Measurements from ENCODE around the gene TRIM65.
"Not testable (repeated sequence)": the region's sequence is repeated elsewhere in the genome, so short reads cannot be mapped to it uniquely, and the experiment has no call there.

Gene TRIM65

GRCh38 chr17:75870228-75870627 lies 26.5 kb downstream of the TRIM65 start:
- H3K4me1 Mint-ChIP-seq (ENCODE audit: low read depth), result peaks cover 21% of the 10 kb centered on the region
- peaks cover 19% of the 10 kb centered on the region for H3K36me3 Mint-ChIP-seq (ENCODE audit: low read depth)
- H3K9me3 Mint-ChIP-seq; H3K27ac Mint-ChIP-seq; intact Hi-C loops (cut with micrococcal nuclease); H3K4me3 Mint-ChIP-seq: not testable (repeated sequence)
- peaks cover 13% of the 10 kb centered on the region for H3K27me3 Mint-ChIP-seq

- intact Hi-C loops (cut with micrococcal nuclease), result no loop called here
- Mint-ChIP-seq H3K27ac (no peak overlapping the region), H3K9me3 (no peaks in the 10 kb centered on the region), H3K4me1 (ENCODE audit: low read depth) (peaks cover 21% of the 10 kb centered on the region), H3K4me3 (no peak overlapping the region), H3K36me3 (ENCODE audit: low read depth) (peaks cover 12% of the 10 kb centered on the region), H3K27me3 (peaks cover 6% of the 10 kb centered on the region)
Measured at GRCh38 chr17:75869282-75870141, 27.2 kb downstream of the TRIM65 start.

- H3K27me3 Mint-ChIP-seq; H3K9me3 Mint-ChIP-seq; intact Hi-C loops (cut with micrococcal nuclease); H3K36me3 Mint-ChIP-seq (ENCODE audit: low read depth); H3K27ac Mint-ChIP-seq; H3K4me3 Mint-ChIP-seq: not testable (repeated sequence)
- peaks cover 22% of the 10 kb centered on the region for H3K4me1 Mint-ChIP-seq (ENCODE audit: low read depth)
Measured at GRCh38 chr17:75868730-75869281, 27.9 kb downstream of the TRIM65 start.

- intact Hi-C loops (cut with micrococcal nuclease); H3K4me3 Mint-ChIP-seq; H3K27me3 Mint-ChIP-seq; H3K36me3 Mint-ChIP-seq (ENCODE audit: low read depth); H3K9me3 Mint-ChIP-seq: not testable (repeated sequence)
- Mint-ChIP-seq H3K27ac (peak overlapping the region; percentile 39), H3K4me1 (ENCODE audit: low read depth) (peaks cover 23% of the 10 kb centered on the region)
Measured at GRCh38 chr17:75865404-75866188, 31.2 kb downstream of the TRIM65 start.

- peaks cover 23% of the 10 kb centered on the region for H3K4me1 Mint-ChIP-seq (ENCODE audit: low read depth)
- H3K36me3 Mint-ChIP-seq (ENCODE audit: low read depth); H3K4me3 Mint-ChIP-seq; H3K9me3 Mint-ChIP-seq; H3K27me3 Mint-ChIP-seq; intact Hi-C loops (cut with micrococcal nuclease): not testable (repeated sequence)
- peak overlapping the region; percentile 79 for H3K27ac Mint-ChIP-seq
Measured at GRCh38 chr17:75864887-75865286, 31.9 kb downstream of the TRIM65 start.

- no peak overlapping the region for H3K4me3 Mint-ChIP-seq
- intact Hi-C loops (cut with micrococcal nuclease), result no loop called here
Measured at GRCh38 chr17:75864448-75864871, 32.3 kb downstream of the TRIM65 start.

GRCh38 chr17:75861927-75862317 lies 34.8 kb downstream of the TRIM65 start:
- intact Hi-C loops (cut with micrococcal nuclease), result no loop called here
- Mint-ChIP-seq H3K36me3 (ENCODE audit: low read depth) (no peaks in the 10 kb centered on the region), H3K4me1 (ENCODE audit: low read depth) (peaks cover 41% of the 10 kb centered on the region), H3K9me3 (no peaks in the 10 kb centered on the region), H3K27ac (peak overlapping the region; percentile 32), H3K27me3 (no peaks in the 10 kb centered on the region), H3K4me3 (no peak overlapping the region)

More at GRCh38 chr17:75864448-75864871, 32.3 kb downstream of the TRIM65 start:
- Mint-ChIP-seq H3K27ac (peak overlapping the region; percentile 79), H3K27me3 (peaks cover under 1% of the 10 kb centered on the region), H3K9me3 (no peaks in the 10 kb centered on the region), H3K36me3 (ENCODE audit: low read depth) (no peaks in the 10 kb centered on the region), H3K4me1 (ENCODE audit: low read depth) (peaks cover 24% of the 10 kb centered on the region)

- peak overlapping the region; percentile 82 for H3K27ac Mint-ChIP-seq
- H3K36me3 Mint-ChIP-seq (ENCODE audit: low read depth); H3K9me3 Mint-ChIP-seq; H3K27me3 Mint-ChIP-seq; H3K4me3 Mint-ChIP-seq; intact Hi-C loops (cut with micrococcal nuclease): not testable (repeated sequence)
- H3K4me1 Mint-ChIP-seq (ENCODE audit: low read depth), result peaks cover 36% of the 10 kb centered on the region
Measured at GRCh38 chr17:75859358-75859757, 37.4 kb downstream of the TRIM65 start.

- intact Hi-C loops (cut with micrococcal nuclease), result no loop called here
- Mint-ChIP-seq H3K9me3 (no peaks in the 10 kb centered on the region), H3K4me1 (ENCODE audit: low read depth) (peaks cover 44% of the 10 kb centered on the region), H3K36me3 (ENCODE audit: low read depth) (peaks cover 32% of the 10 kb centered on the region), H3K27ac (no peak overlapping the region), H3K4me3 (no peak overlapping the region), H3K27me3 (no peaks in the 10 kb centered on the region)
Measured at GRCh38 chr17:75856062-75856756, 40.5 kb downstream of the TRIM65 start.

- H3K27ac Mint-ChIP-seq, result no peak within 1 kb of the TSS
- H3K9me3 Mint-ChIP-seq, result no peaks in the 10 kb centered on the region
- no peaks in the 10 kb centered on the region for H3K27me3 Mint-ChIP-seq
- peaks cover 40% of the 10 kb centered on the region for H3K4me1 Mint-ChIP-seq (ENCODE audit: low read depth)
- peaks cover 39% of the 10 kb centered on the region for H3K36me3 Mint-ChIP-seq (ENCODE audit: low read depth)
- H3K4me3 Mint-ChIP-seq, result no peak within 1 kb of the TSS
- intact Hi-C loops (cut with micrococcal nuclease), result loop anchor here (1.0 to 2.0 kb wide), 4 partner anchors 11 to 71 kb away; partner anchors contain the start of genes MRPL38, TRIM65, UNC13D and UNK
Measured at GRCh38 chr17:75855310-75856061, 41.3 kb downstream of the TRIM65 start, which contains the start of gene WBP2. TSS of gene WBP2 (minus strand) at chr17:75855335. CDS start at chr17:75855297, 38 bp downstream.

- intact Hi-C loops (cut with micrococcal nuclease), result loop anchor here (1.0 to 2.0 kb wide), 4 partner anchors 11 to 71 kb away; partner anchors contain the start of genes MRPL38, TRIM65, UNC13D and UNK
- H3K36me3 Mint-ChIP-seq (ENCODE audit: low read depth), result peaks cover 45% of the 10 kb centered on the region
- peaks cover 42% of the 10 kb centered on the region for H3K4me1 Mint-ChIP-seq (ENCODE audit: low read depth)
Measured at GRCh38 chr17:75854881-75855309, 41.9 kb downstream of the TRIM65 start.

GRCh38 chr17:75854101-75854748 lies 42.5 kb downstream of the TRIM65 start:
- Mint-ChIP-seq H3K27me3 (no peaks in the 10 kb centered on the region), H3K9me3 (no peaks in the 10 kb centered on the region), H3K27ac (no peak overlapping the region), H3K36me3 (ENCODE audit: low read depth) (peaks cover 52% of the 10 kb centered on the region), H3K4me3 (no peak overlapping the region), H3K4me1 (ENCODE audit: low read depth) (peaks cover 45% of the 10 kb centered on the region)
- intact Hi-C loops (cut with micrococcal nuclease), result loop anchor here (2.0 kb wide), 2 partner anchors 43 to 51 kb away; partner anchors contain the start of genes MRPL38 and TRIM65

More at GRCh38 chr17:75854881-75855309, 41.9 kb downstream of the TRIM65 start:
- no peak overlapping the region for H3K4me3 Mint-ChIP-seq
- H3K9me3 Mint-ChIP-seq, result no peaks in the 10 kb centered on the region
- no peak overlapping the region for H3K27ac Mint-ChIP-seq
- no peaks in the 10 kb centered on the region for H3K27me3 Mint-ChIP-seq

All from dendritic cell treated with granulocyte-macrophage colony-stimulating factor and Interleukin-4, amounts not matched to agents 40 ng/mL and 50 ng/mL, for 4 days (primary cell).